GM04504 (cell line): ENCODE measurements around the gene RAB40C.

Source experiments
- DNase-seq: peaks from one replicate; pipeline ENCODE4 v3.0.0-alpha.2; 2012; ENCODE audit warnings: low read depth

The RAB40C gene, protein sequence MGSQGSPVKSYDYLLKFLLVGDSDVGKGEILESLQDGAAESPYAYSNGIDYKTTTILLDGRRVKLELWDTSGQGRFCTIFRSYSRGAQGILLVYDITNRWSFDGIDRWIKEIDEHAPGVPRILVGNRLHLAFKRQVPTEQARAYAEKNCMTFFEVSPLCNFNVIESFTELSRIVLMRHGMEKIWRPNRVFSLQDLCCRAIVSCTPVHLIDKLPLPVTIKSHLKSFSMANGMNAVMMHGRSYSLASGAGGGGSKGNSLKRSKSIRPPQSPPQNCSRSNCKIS

DNA sequence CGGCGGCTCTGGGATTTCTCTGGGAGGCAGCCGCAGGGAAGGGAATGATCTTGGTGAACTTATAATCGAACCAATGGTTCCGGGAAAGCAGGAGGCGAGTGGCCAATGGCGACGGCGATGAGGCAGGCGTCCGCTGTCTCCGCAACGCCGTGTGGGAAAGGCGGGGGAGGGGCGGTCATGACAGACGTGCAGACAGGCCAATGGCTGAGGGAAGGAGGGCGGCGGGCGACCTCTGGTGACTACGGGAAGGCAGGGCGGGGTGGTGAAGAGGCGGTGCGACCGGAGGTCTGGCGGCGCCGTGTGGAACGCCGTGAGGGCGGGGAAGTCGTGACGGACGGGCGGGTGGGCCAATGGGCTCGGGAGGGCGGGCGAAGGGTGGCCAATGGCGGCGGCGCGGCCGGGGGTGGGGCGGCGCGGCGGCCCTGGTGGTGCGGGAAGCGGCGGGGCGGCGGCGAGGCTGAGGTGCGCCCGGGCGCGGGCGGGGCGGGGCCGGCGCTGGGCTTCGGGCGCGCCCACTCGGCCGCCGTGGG is at the start of gene RAB40C:
TSS of gene RAB40C (plus strand) at position 409 of the 530 bp plus-strand sequence. CDS start 226 bp downstream, outside the sequence.
- peak; percentile 95 for DNase-seq

DNA sequence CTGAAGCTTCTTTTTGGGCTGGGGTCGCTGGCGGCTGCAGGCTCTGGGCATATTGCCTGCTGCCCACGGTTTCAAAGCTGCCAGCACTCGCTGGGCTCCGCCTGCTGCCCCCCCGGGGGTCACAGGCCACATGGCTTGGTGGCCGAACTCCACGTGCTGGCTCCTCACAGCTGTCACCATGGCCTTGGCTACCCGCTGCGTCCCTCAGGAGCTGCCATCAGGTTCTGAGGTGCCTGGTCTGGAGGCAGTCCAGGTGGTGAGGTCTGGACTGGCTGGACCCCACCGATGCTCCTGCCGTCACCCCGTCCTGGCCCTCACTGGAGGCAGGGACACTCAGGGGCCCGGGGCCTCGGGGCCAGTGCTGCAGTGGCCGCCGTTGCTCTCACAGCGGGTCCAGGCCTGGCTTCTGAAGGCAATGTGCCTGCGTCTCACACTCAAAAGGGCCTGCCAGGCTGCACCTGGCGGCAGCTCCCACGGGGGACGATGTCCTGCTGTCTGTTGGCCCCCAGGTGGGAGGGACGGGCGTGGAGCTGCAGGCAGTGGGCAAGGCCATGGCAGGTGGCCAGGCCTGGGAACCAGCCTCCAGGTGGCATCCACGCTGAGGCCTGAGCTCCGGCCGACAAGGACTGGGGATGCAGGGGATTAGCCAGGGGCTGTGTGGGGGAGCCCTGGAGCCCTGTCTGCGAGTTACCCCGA is 49.1 kb upstream of the RAB40C start:
- no peak for DNase-seq

DNA sequence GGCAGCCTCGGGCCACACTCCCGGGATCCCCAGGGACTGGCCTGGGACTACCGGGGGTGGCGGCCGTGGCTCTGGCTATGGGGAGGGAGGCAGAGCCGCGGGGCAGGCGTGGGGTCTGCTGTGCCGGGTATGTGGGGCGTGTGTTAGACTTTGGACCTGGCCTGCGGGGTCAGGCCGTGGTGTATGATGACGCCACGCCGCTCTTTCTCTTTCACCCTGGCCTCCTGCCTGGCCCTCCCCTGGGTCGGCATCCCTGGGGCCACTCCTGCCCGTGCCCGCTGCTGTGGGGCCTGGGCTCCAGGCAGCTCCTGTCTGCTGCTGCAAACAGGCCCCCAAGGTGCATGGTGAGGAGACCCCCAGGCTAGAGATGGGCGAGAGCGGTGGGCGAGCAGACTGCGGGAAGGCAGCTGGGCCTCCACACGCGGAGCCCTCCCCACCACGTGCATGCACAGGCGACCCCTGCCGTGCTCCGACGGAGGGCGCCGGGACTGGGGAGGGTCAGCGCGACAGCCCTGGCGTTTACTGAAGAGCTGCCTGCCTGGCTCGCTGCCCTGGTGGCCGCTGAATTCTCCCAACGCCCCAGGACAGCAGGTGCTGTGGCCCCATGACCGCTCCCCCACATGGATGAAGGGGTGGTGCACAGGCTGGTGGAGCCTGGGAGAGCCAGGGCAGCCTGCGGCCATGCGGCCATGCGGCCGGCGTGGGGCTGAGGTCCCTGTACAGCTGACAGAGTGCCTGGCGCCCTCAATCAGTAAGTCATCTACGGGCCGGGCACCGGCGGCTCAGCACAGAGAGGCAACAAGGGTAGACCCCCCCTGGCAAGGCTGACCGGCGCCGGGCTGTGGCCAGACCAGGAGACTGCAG is 46.3 kb upstream of the RAB40C start:
- DNase-seq, result no peak

DNA sequence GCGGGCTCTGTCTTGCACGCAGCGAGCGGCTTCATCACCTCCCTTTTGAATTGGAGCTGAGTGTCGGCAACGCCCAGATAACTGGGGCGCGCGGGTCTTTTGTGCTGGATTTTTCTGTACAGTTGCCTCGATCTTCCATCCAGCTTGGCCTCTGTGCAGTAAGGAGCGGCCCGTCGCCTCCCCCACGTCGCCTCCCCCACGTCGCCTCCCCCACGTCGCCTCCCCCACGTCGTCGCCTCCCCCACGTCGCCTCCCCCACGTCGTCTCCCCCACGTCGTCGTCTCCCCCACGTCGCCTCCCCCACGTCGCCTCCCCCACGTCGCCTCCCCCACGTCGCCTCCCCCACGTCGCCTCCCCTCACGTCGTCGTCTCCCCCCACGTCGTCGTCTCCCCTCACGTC is 45.3 kb upstream of the RAB40C start:
- no peak for DNase-seq

DNA sequence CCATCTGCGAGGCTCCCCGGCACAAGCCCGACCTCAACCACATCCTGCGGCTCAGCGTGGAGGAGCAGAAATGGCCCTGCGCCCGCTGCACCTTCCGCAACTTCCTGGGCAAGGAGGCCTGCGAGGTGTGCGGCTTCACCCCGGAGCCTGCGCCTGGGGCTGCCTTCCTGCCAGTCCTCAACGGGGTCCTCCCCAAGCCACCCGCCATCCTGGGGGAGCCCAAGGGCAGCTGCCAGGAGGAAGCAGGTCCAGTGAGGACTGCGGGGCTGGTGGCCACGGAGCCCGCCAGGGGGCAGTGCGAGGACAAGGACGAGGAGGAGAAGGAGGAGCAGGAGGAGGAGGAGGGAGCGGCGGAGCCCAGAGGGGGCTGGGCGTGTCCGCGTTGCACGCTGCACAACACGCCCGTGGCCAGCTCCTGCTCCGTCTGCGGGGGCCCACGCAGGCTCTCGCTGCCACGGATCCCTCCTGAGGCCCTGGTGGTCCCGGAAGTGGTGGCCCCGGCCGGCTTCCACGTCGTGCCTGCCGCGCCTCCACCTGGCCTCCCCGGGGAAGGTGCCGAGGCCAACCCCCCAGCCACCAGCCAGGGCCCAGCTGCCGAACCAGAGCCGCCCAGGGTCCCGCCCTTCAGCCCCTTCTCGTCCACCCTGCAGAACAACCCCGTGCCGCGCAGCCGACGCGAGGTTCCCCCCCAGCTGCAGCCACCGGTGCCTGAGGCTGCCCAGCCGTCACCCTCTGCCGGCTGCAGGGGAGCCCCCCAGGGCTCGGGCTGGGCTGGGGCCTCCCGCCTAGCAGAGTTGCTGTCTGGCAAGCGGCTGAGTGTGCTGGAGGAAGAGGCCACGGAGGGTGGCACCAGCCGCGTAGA is 42.7 kb upstream of the RAB40C start:
- no peak for DNase-seq

DNA sequence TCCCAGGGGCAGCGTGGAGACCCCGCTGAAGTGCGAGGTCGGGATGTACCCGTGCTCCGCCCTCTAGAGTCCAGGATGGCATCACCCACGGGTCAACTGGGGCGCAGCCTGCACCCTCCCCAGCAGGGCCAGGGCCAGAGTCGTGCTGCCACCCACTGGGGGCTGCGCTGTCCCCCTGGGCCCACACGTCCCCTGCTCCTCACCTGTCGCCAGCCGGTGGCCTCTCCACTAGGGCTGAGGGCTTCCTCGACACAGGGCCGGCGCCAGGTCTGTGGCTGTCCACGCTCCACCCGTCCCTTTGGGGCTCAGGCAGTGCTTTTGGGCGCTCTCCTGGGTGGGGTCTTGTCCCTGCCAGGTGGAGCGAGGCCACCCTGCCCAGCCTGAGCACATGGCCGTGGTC is 41.3 kb upstream of the RAB40C start:
- DNase-seq, result no peak

DNA sequence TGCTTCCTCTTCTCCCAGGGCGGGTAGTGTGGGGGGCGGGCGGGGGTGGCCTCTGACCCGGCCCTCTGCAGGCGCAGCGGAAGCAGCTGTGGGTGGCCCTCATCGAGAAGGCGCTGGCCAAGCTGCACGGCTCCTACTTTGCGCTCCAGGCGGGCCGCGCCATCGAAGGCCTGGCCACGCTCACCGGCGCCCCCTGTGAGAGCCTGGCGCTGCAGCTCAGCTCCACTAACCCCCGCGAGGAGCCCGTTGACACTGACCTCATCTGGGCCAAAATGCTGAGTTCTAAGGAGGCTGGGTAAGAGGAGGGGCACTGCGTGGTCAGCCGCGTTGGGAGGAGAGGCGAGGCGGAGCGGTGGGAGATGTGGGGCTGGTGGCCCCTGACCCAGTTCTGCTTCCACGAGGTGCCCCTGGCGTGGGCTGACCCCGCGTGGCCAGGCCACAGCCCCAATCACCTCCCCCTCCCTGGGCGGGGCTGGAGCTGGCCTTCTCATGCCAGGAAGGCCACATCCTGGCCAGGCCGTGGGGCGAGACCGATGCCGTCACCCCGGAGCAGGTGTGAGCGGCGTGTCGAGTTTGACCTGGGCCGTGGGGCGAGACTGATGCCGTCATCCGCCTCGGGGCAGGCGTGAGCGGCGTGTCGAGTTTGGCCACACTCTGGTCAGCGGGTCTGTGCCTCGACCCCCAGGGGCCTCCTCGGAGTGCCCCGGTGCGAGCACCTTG is 40.2 kb upstream of the RAB40C start:
- no peak for DNase-seq

DNA sequence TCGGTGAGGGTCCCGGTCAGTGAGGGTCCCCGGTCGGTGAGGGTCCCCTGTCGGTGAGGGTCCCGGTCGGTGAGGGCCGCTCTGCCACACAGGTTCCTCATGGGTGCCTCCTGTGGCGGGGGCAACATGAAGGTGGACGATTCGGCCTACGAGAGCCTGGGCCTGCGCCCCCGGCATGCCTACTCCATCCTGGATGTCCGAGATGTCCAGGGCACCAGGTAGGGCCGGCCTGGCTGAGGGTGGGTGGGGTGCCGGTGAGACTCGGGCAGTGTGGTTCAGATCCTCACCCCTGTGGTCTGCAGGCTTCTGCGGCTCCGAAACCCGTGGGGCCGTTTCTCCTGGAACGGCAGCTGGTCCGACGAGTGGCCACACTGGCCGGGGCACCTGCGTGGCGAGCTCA is 38.7 kb upstream of the RAB40C start:
- no peak for DNase-seq

DNA sequence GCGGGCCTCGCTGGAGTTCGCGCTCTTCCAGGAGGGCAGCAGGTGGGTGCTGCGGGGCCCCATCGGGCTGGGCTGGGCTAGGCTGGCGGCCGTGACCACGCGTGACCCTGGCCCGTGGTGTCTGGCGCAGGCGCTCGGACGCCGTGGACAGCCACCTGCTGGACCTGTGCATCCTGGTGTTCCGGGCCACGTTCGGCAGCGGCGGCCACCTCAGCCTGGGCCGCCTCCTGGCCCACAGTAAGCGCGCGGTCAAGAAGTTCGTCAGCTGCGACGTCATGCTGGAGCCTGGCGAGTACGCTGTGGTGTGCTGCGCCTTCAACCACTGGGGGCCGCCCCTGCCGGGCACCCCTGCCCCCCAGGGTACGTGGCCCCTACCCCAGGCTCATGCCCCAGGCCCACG is 37.7 kb upstream of the RAB40C start:
- DNase-seq, result no peak

DNA sequence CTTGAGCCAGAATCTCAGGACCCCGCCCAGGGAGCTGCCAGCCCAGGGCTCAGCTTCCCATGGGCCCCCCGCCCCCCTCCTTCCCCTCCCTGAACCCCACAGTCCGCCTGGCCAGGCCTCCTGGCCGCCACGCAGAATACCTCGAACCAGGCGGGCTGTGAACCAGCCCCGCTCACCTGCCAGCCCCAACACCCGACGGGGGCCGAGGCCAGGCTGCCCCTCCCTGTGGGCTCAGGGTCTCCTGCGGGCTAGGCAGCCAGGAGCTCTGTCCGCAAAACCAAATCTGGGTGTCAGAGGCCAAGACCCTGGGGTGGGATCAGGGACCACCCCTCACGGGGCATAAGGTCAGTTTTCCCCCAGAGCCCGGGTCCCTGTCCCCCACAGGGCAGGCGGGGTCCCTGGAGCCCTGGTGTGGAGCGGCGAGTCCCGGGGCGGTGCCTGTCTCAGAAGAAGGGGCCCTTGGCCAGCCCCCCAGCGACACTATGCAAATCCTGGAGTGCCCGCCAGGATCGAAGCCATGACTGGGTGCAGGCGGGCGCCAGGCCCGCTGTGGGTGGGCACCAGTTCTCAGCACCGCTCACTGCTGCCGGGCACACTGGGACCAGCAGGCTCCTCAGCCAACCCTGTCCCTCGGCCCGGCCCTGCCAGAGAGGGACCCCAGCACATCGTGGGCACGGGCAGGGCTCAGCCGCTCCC is 36.1 kb upstream of the RAB40C start:
- DNase-seq, result no peak

DNA sequence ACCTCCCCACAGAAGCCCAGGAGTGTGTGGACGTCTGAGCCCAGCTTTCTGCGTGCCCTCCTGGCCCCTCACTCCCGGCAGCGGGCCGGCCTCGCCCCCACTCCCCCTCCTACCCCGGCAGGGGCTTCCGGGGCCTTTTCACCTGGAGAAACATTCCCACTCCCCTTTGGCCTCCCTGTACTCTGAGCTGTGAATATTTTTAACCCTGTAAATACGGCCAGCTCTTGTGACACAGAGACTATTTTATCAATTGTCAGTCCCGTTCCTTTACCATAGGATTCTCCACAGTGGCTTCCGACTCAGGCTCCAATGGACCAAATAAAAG is 35.6 kb upstream of the RAB40C start:
- DNase-seq, result no peak

DNA sequence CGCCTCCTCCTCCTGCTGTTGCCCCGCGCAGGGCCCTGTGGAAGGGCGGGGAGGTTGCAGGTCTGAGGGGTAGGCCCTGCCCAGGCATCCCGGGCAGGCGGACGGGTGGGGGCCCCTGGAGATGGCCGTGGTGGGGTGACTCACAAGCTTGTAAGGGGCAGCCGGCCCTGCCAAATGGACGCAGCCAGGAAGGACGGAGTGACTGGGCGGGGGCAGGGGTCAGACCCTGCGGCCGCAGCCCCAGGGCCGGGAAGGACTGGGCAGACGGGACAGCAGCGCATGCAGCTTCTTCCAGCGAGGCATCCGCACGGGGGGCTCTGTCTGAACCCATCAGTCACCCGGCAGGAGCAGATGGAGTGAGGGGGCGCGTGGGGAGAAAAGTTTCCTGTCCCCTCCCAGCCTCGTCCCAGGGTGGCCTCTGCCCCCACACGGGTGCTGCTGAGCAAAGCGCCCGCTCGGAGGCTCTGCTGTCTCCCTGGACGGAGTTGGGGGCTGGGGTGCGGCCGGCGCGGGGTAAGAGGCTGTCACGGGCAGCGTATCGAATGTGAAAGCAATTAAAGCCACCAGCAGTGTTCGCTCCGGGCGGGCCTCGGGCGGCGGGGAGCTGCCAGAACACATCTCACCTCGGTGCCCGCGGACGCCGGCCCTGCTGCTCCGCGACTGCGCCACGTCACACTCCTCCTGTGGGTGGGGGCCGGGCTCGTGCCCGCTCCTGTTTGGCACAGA is 35.1 kb upstream of the RAB40C start:
- DNase-seq, result peak; percentile 71

DNA sequence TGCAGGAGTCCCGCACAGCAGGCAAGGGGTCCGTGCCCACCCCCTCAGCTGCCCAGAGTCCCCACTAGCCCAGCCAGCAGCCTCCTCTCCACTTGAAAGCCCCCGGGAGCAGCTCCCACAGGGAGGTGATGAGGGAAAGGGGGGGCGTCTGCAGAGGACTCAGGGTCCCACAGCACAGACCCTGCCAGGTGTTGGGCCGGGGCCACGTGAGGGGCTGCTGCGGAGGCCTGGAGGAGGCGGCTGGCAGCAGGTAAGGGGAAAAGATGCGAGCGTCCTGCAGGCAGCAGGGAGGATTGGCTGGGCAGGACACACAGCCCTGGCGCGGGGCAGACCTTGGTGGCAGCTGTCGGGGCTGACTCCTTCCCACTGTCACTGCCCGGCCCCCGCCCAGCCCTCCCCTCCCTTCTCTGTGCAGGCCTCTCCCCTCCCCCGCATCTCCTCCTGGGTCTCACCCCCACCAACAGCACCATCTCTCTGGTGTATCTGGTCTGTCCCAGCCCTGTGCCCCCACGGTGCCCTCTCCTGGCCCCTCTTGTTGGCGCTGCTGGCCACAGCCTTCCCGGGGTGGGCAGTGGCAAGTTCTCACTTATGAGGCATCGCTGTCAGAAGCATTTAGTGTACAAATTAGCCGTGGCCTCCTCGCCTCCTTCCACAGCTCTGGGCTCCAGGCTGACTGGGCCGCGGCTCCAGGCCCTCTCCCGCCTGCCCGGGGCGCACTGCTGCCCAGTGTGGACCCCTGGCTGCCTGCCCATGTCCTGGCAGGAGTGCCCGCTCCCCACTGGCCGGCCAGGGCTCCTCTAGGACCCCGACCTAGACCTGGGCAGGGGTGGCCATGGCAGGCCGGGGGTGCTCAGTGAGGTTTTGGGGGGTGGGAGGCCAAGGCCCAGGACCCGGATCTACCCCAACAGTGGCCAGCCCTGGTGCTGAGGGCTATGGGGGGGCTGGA is 34.1 kb upstream of the RAB40C start:
- DNase-seq, result no peak

DNA sequence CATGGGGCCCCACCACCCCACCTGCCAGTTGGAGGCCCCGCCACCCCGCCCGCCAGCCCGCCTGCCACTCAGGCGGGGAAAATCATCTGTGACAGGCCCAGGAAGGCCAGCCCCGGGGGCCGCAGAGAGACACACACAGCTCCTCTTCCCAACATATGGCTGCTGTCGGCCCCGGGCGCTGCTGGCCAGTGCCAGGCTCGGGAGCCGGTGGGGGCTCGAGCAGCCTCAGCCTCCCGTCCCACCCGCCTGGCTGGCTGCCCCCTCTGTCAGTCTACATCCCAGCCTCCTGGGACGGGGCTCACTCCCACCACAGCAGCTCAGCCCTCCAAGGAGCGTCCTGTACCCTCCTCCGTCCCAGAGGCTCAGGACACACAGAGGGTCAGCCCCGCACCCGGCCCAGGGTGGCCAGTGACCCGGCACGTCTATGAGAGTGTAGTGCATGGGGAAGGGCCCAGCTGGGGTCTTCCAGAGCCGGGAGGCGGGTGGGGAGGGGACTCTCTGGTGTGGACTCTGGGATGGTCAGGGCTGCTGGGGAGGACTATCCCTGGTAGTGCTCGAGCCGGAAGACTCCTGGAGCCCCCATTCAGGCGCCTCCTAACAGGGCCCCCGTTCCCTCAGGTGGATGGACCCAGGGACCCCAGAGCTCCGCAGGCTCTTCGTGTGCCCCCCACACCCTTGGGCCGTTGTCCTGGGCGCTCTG is 33.2 kb upstream of the RAB40C start:
- no peak for DNase-seq

DNA sequence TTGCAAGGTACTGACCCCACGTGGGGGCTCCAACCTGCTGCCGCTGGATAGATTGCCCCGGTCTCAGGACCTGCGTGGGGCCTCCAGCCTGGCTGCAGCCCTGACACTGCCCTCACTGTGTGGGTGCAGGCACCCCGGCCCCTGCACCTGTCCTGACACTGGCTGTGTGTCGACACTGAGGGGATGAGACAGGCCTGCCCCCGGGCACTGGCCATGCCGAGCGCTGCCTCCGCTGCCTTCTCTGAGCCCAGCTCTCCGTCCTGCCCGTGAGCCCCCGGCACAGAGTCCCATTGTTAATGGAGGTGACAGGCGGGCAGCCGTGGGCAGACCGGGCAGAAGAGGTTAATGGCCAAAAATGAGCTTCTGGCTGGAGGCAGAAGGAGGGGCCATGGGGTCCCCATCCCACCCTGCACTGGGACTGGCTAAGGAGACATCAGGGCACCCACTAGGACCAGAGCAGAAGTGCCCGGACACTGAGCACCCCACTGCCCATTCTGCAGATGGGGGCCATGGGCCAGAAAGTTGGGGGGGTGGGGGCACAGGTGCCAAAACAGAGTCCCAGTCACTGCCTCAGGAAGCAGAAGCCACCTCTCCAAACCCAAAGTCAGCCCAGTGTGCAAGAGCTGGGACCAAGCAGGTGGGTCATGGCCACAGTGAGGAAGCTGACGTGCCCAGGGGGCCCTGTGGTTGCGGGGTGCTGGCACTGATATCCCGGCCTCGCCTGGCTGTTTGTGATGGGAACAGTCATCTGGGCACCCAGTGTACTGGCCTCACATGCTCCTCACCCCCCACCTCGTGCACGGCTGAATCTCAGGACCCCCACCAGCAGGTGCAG is 32.2 kb upstream of the RAB40C start:
- DNase-seq, result no peak

DNA sequence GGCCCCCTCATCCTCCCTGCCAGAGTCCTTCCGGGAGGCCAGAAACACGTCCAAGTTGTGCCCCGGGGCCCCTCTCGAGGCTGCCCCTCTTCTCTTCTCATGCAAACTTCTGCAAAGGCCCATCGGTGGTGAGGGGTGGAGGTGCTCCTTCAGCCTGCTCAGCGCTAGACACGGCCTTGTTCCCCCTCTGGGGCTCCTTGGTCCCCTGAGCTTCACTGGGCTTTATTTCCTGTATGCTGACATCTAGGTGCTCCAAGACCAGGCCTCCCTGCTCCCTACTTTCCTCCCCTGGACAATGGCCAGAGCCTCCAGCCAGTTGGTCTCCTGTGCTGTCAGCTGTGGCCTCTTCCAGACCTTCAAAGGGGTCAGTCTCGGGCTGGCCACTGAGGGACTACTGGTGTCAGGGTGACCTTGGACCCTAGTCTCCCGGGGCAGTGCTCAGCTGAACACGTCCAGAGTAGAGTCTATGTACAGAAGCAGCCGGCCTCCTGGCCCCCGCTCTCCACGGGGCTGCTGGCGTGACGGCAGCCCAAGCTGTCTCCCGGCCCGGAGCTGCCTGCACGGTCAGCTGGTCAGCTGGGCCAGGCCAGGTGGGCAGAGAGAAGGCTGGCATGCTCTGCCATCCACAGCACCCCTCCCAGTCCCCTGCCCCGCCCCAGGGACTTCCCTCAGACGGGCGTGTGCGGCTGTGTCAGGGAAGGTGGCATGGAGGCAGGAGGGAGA is 31.4 kb upstream of the RAB40C start:
- DNase-seq, result no peak

DNA sequence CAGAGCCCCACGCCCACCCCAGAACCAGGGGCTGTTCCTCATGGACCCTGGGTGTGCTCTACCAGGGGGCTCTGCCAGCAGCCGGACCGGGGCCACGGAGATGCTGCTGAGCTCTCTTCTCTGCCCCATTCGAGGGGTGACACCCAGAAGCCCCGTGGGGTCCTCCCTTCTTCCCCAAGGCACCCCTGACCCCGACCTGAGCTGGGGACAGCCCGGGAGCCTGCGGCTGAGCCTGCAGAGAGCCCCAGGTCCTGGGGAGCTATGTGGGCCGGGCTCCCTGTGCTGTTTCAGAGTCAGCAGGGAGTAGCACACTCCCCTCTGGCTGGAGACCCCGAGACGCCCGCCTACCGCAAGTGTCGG is 30.9 kb upstream of the RAB40C start:
- DNase-seq, result no peak
